Neural progenitor cell (in vitro differentiated cells): ENCODE measurements around the gene NDUFA7. TPM values are rescaled to one million over a fixed set of nuclear protein-coding genes. Genes with fewer than 3 reads are reported as not detected.
"Not testable (repeated sequence)": the region's sequence is repeated elsewhere in the genome, so short reads cannot be mapped to it uniquely, and the experiment has no call there.

Experiments used
- DNase-seq: peaks from one replicate; pipeline ENCODE4 v3.0.0-alpha.2; 2016; ENCODE audit warnings: low spot score
- H2AFZ ChIP-seq: fragments of 200-600 bp; sonication (generic); replicated peaks from 2 replicates; pipeline ENCODE4 v1.6.1; 2016; ENCODE audit warnings: antibody characterized with exemption
- H3F3A ChIP-seq: fragments of 200-600 bp; sonication (generic); 2 replicates; pipeline ENCODE4 v1.6.1; 2016; ENCODE audit warnings: antibody characterized with exemption, low read depth
- H3K27ac ChIP-seq: fragments of 200-600 bp; sonication (generic); 2 replicates; pipeline ENCODE4 v1.5.1; 2016; ENCODE audit warnings: mild to moderate bottlenecking
- H3K27me3 ChIP-seq: fragments of 200-600 bp; sonication (generic); 2 replicates; pipeline ENCODE4 v1.6.1; 2016; ENCODE audit warnings: mild to moderate bottlenecking, moderate library complexity
- H3K36me3 ChIP-seq: fragments of 200-600 bp; sonication (generic); 2 replicates; pipeline ENCODE4 v1.5.1; 2016
- H3K4me1 ChIP-seq: fragments of 200-600 bp; sonication (generic); 2 replicates; pipeline ENCODE4 v1.6.1; 2016; ENCODE audit warnings: mixed run types
- H3K4me2 ChIP-seq: fragments of 200-600 bp; sonication (generic); 2 replicates; pipeline ENCODE4 v1.6.1; 2016
- H3K4me3 ChIP-seq: fragments of 200-600 bp; sonication (generic); 2 replicates; pipeline ENCODE4 v1.5.1; 2016
- H3K79me2 ChIP-seq: fragments of 200-600 bp; sonication (generic); 2 replicates; pipeline ENCODE4 v1.6.1; 2016; ENCODE audit warnings: low read depth
- H3K9ac ChIP-seq: fragments of 200-600 bp; sonication (generic); 2 replicates; pipeline ENCODE4 v1.6.1; 2016
- H3K9me3 ChIP-seq: fragments of 200-600 bp; sonication (generic); 2 replicates; pipeline ENCODE4 v1.5.1; 2016; ENCODE audit warnings: low read depth
- H4K20me1 ChIP-seq: fragments of 200-600 bp; sonication (generic); 2 replicates; pipeline ENCODE4 v1.6.1; 2016; ENCODE audit warnings: low read depth
- H3K27ac Mint-ChIP-seq: 3 replicates; pipeline ENCODE4 v1.8.0; 2021; ENCODE audit warnings: mixed read lengths
- H3K27me3 Mint-ChIP-seq: 2 replicates; pipeline ENCODE4 v1.8.0; 2022; ENCODE audit warnings: low read depth, mild to moderate bottlenecking, inconsistent platforms, moderate library complexity, mixed read lengths; ENCODE audit not compliant: insufficient read depth
- H3K36me3 Mint-ChIP-seq: 3 replicates; pipeline ENCODE4 v1.8.0; 2021; ENCODE audit warnings: mixed read lengths
- H3K4me1 Mint-ChIP-seq: 3 replicates; pipeline ENCODE4 v1.8.0; 2021; ENCODE audit warnings: mixed read lengths
- H3K4me3 Mint-ChIP-seq: 3 replicates; pipeline ENCODE4 v1.8.0; 2021; ENCODE audit warnings: mild to moderate bottlenecking, moderate library complexity, mixed read lengths
- H3K9me3 Mint-ChIP-seq: 3 replicates; pipeline ENCODE4 v1.8.0; 2020; ENCODE audit warnings: mixed read lengths
- CTCF ChIP-seq: fragments of 200-600 bp; sonication (generic); IDR thresholded peaks from 2 replicates; pipeline ENCODE4 v1.5.1; 2017; ENCODE audit warnings: antibody characterized with exemption, mild to moderate bottlenecking
- EZH2 ChIP-seq: fragments of 200-600 bp; sonication (generic); IDR thresholded peaks from 2 replicates; pipeline ENCODE4 v1.6.1; 2017; ENCODE audit warnings: antibody characterized with exemption, mild to moderate bottlenecking, moderate library complexity
- EZH2phosphoT487 ChIP-seq: fragments of 200-600 bp; sonication (generic); IDR thresholded peaks from 2 replicates; pipeline ENCODE4 v1.6.1; 2017; ENCODE audit warnings: antibody characterized with exemption
- total RNA-seq: library from RNA; depleted of rRNA; stranded (reverse); fragments of >200 nt; gene quantifications from 2 replicates; pipeline ENCODE4 v1.2.3, GENCODE V29; 2015; ENCODE audit warnings: low replicate concordance

The NDUFA7 gene
- total RNA-seq, 1 donor from 2014 or later, result 21.0 TPM

GRCh38 chr19:8357007-8357521, 35.9 kb upstream of the NDUFA7 start:
- no peak for TF ChIP-seq EZH2
- no peak for TF ChIP-seq EZH2phosphoT487
- TF ChIP-seq CTCF, result no peak
- H3K4me2 ChIP-seq, result no peak overlapping the region
- H3K79me2 ChIP-seq, result no peaks in the 10 kb centered on the region
- no peaks in the 10 kb centered on the region for H3K36me3 ChIP-seq
- H3K4me1 ChIP-seq, result peaks cover 3% of the 10 kb centered on the region
- peaks cover 6% of the 10 kb centered on the region for H3K27me3 ChIP-seq
- H2AFZ ChIP-seq, result no peak overlapping the region
- no peak overlapping the region for H3K9ac ChIP-seq
- H3F3A ChIP-seq, result peaks cover 13% of the 10 kb centered on the region
- no peak overlapping the region for H3K27ac ChIP-seq
- Mint-ChIP-seq H3K27ac (no peak overlapping the region), H3K27me3 (peaks cover 5% of the 10 kb centered on the region), H3K9me3 (no peaks in the 10 kb centered on the region), H3K4me1 (peaks cover 8% of the 10 kb centered on the region), H3K36me3 (no peaks in the 10 kb centered on the region), H3K4me3 (no peak overlapping the region)
- no peak overlapping the region for H3K4me3 ChIP-seq
- no peak for DNase-seq
- no peaks in the 10 kb centered on the region for H4K20me1 ChIP-seq
- no peaks in the 10 kb centered on the region for H3K9me3 ChIP-seq

GRCh38 chr19:8355631-8356402, 34.6 kb upstream of the NDUFA7 start:
- no peak overlapping the region for H3K9ac ChIP-seq
- Mint-ChIP-seq H3K36me3 (no peaks in the 10 kb centered on the region), H3K9me3 (no peaks in the 10 kb centered on the region), H3K27ac (no peak overlapping the region), H3K4me3 (no peak overlapping the region), H3K27me3 (peaks cover 5% of the 10 kb centered on the region), H3K4me1 (peaks cover 13% of the 10 kb centered on the region)
- no peaks in the 10 kb centered on the region for H3K9me3 ChIP-seq
- no peak overlapping the region for H3K4me3 ChIP-seq
- DNase-seq, result no peak
- no peaks in the 10 kb centered on the region for H4K20me1 ChIP-seq
- no peak overlapping the region for H2AFZ ChIP-seq
- H3K27ac ChIP-seq, result no peak overlapping the region
- H3K27me3 ChIP-seq, result peaks cover 3% of the 10 kb centered on the region
- H3K79me2 ChIP-seq, result no peaks in the 10 kb centered on the region
- no peaks in the 10 kb centered on the region for H3K36me3 ChIP-seq
- H3F3A ChIP-seq, result peaks cover 17% of the 10 kb centered on the region
- TF ChIP-seq CTCF, result no peak
- peaks cover 7% of the 10 kb centered on the region for H3K4me1 ChIP-seq
- H3K4me2 ChIP-seq, result no peak overlapping the region

GRCh38 chr19:8352845-8353244, 31.7 kb upstream of the NDUFA7 start:
- not testable (repeated sequence) for H3K9me3 ChIP-seq, H3K27me3 ChIP-seq, H3K79me2 ChIP-seq, H3K9ac ChIP-seq, H3K36me3 Mint-ChIP-seq, H3K27me3 Mint-ChIP-seq, H3K9me3 Mint-ChIP-seq, H3K4me3 Mint-ChIP-seq, H3K27ac ChIP-seq, H3K36me3 ChIP-seq, H4K20me1 ChIP-seq, H3K4me1 ChIP-seq, H3K27ac Mint-ChIP-seq
- peak; percentile 53 for DNase-seq
- Histone ChIP-seq H3K4me2 (peak overlapping the region; percentile 71), H3F3A (peaks cover 17% of the 10 kb centered on the region), H2AFZ (peak overlapping the region; percentile 86), H3K4me3 (peak overlapping the region; percentile 33)
- H3K4me1 Mint-ChIP-seq, result peaks cover 14% of the 10 kb centered on the region

- H3K9ac ChIP-seq, result no peak overlapping the region
- Mint-ChIP-seq H3K27ac (peak overlapping the region; percentile 53), H3K4me1 (peaks cover 16% of the 10 kb centered on the region)
Measured at GRCh38 chr19:8352134-8352827, 31.1 kb upstream of the NDUFA7 start.

More at GRCh38 chr19:8352134-8352827, 31.1 kb upstream of the NDUFA7 start:
- H3K4me2 ChIP-seq, result peak overlapping the region; percentile 71
- H3K36me3 ChIP-seq, result no peaks in the 10 kb centered on the region
- no peaks in the 10 kb centered on the region for H3K36me3 Mint-ChIP-seq
- no peaks in the 10 kb centered on the region for H3K9me3 ChIP-seq
- H3K4me3 ChIP-seq, result peak overlapping the region; percentile 33
- H3K27ac ChIP-seq, result no peak overlapping the region
- TF ChIP-seq EZH2phosphoT487, result no peak
- no peak for TF ChIP-seq CTCF
- no peak for TF ChIP-seq EZH2
- no peaks in the 10 kb centered on the region for H3K9me3 Mint-ChIP-seq
- DNase-seq, result peak; percentile 50
- H2AFZ ChIP-seq, result peak overlapping the region; percentile 86
- no peaks in the 10 kb centered on the region for H3K79me2 ChIP-seq
- H3F3A ChIP-seq, result peaks cover 17% of the 10 kb centered on the region
- no peaks in the 10 kb centered on the region for H4K20me1 ChIP-seq
- peaks cover 3% of the 10 kb centered on the region for H3K27me3 ChIP-seq
- peaks cover 7% of the 10 kb centered on the region for H3K4me1 ChIP-seq
- H3K27me3 Mint-ChIP-seq, result peaks cover 4% of the 10 kb centered on the region
- peak overlapping the region; percentile 70 for H3K4me3 Mint-ChIP-seq
